HepG2 (cell line): ENCODE measurements around the gene ZNF624. TPM values are rescaled to one million over a fixed set of nuclear protein-coding genes. Genes with fewer than 3 reads are reported as not detected.

Experiments
- ATAC-seq: fragments of 200-7000 bp; cut with Tn5 transposase; 3 replicates; pipeline ENCODE4 v1.9.1; 2020; ENCODE audit warnings: mild to moderate bottlenecking, moderate library complexity
- BruUV-seq: library from RNA; stranded (reverse); fragments of 400-500 nt; replicated peaks from 2 replicates; lab custom pipeline; 2021; lab: Mats Ljungman, UMichigan
- CTCF ChIA-PET: fragments of 300-600 bp; formaldehyde crosslinking; extraction: SDS; loops from one replicate; lab custom pipeline; 2021; ENCODE audit warnings: low total read pairs, inconsistent platforms, low intra/inter-chr PET ratio; lab: Yijun Ruan, JAX
- POLR2A ChIA-PET: fragments of 350-600 bp; sonication (Branson Sonifier 250); formaldehyde crosslinking; loops from one replicate; lab custom pipeline; 2020; ENCODE audit warnings: antibody characterized with exemption, inconsistent platforms; lab: Yijun Ruan, JAX
- DNase-seq: peaks from one replicate; pipeline ENCODE4 v3.0.0-alpha.2; 2015; ENCODE audit warnings: low spot score
- FAIRE-seq: peaks from 3 replicates; lab custom pipeline; 2011; peaks lifted over from hg19 to GRCh38; lab: Jason Lieb, UNC
- H2AFZ ChIP-seq: one replicate; pipeline ENCODE4 v1.6.1; 2011; ENCODE audit warnings: low read length, inconsistent platforms
- H3K27ac ChIP-seq: fragments of 300-600 bp; 3 replicates; pipeline ENCODE4 v1.8.0; 2011; ENCODE audit warnings: mixed run types, mild to moderate bottlenecking, mixed read lengths, low read length, inconsistent platforms; ENCODE audit not compliant: insufficient read depth; ENCODE audit errors: extremely low read length
- H3K27me3 ChIP-seq, 2 experiments: fragments of 200-600 bp in 1 of 2; 2 replicates in 1 of 2; 3 replicates in 1 of 2; pipeline versions ENCODE4 v1.6.0 to v1.8.0; 2011; ENCODE audit warnings: low read length in 2 of 2, mild to moderate bottlenecking in 2 of 2, moderate library complexity in 2 of 2, inconsistent platforms in 1 of 2; ENCODE audit not compliant: insufficient read depth in 2 of 2, control insufficient read depth in 1 of 2
- H3K36me3 ChIP-seq, 2 experiments: fragments of 200-600 bp in 1 of 2; replicated peaks in 1 of 2; 2 replicates in 1 of 2; 3 replicates in 1 of 2; pipeline versions ENCODE4 v1.5.1 to v1.8.0; 2011; ENCODE audit warnings: low read length in 2 of 2, inconsistent platforms in 1 of 2; ENCODE audit not compliant: insufficient read depth in 2 of 2, control insufficient read depth in 1 of 2
- H3K4me1 ChIP-seq: 2 replicates; pipeline ENCODE4 v1.5.1; 2012; ENCODE audit warnings: low read length, inconsistent platforms; ENCODE audit not compliant: insufficient read depth
- H3K4me2 ChIP-seq: 2 replicates; pipeline ENCODE4 v1.6.0; 2011; ENCODE audit warnings: low read depth, low read length, inconsistent platforms
- H3K4me3 ChIP-seq, 3 experiments: fragments of 200-600 bp in 1 of 3; sonication (generic), shearing (Covaris generic) in 1 of 3; replicated peaks in 1 of 3; 2 replicates each; pipeline ENCODE4 v1.5.1; 2011 to 2016; ENCODE audit warnings: low read length in 3 of 3, inconsistent platforms in 2 of 3, low read depth in 2 of 3, mild to moderate bottlenecking in 2 of 3, control low read depth in 1 of 3, mixed read lengths in 1 of 3; ENCODE audit not compliant: insufficient read depth in 1 of 3
- H3K79me2 ChIP-seq: one replicate; pipeline ENCODE4 v1.6.1; 2011; ENCODE audit warnings: low read length, inconsistent platforms; ENCODE audit not compliant: insufficient read depth
- H3K9ac ChIP-seq: 2 replicates; pipeline ENCODE4 v1.6.0; 2011; ENCODE audit warnings: mild to moderate bottlenecking, low read depth, low read length, inconsistent platforms; ENCODE audit not compliant: insufficient read depth
- H3K9me3 ChIP-seq: 2 replicates; pipeline ENCODE4 v1.5.1; 2012; ENCODE audit warnings: mild to moderate bottlenecking, low read length
- H4K20me1 ChIP-seq: 2 replicates; pipeline ENCODE4 v1.6.0; 2011; ENCODE audit warnings: inconsistent platforms, mild to moderate bottlenecking, low read length, moderate library complexity; ENCODE audit not compliant: insufficient read depth
- AGO1 ChIP-seq: fragments of 200-400 bp; formaldehyde crosslinking; IDR thresholded peaks from 2 replicates; pipeline ENCODE4 v1.6.1; 2017; ENCODE audit warnings: mild to moderate bottlenecking, low read depth, low read length, moderate library complexity; ENCODE audit not compliant: poor library complexity, severe bottlenecking
- CCAR2 ChIP-seq: fragments of 200-400 bp; formaldehyde crosslinking; optimal IDR thresholded peaks from 2 replicates; pipeline ENCODE3; 2018; ENCODE audit warnings: low read depth, mild to moderate bottlenecking, low read length, moderate library complexity
- CENPBD1 ChIP-seq: sonication (generic); formaldehyde crosslinking; IDR thresholded peaks from 2 replicates; pipeline ENCODE4 v1.8.0; 2022; ENCODE audit warnings: missing genetic modification reagents, low read depth, mild to moderate bottlenecking, borderline replicate concordance
- ERF ChIP-seq: IDR thresholded peaks from 2 replicates; pipeline ENCODE4 v1.6.1; 2018; ENCODE audit warnings: missing biosample characterization, missing genetic modification reagents
- HMG20B ChIP-seq: conservative IDR thresholded peaks from 2 replicates; pipeline ENCODE4 v1.6.1; 2016; ENCODE audit warnings: missing genetic modification reagents, missing compliant biosample characterization
- PPARG ChIP-seq: conservative IDR thresholded peaks from 2 replicates; pipeline ENCODE4 v1.6.1; 2016; ENCODE audit warnings: missing biosample characterization, missing genetic modification reagents
- RFXAP ChIP-seq: sonication (generic); formaldehyde crosslinking; IDR thresholded peaks from 2 replicates; pipeline ENCODE4 v1.4.0; 2020; ENCODE audit warnings: missing genetic modification reagents, borderline replicate concordance
- ZBTB10 ChIP-seq: sonication (generic); formaldehyde crosslinking; IDR thresholded peaks from 2 replicates; pipeline ENCODE4 v1.4.0; 2020; ENCODE audit warnings: missing genetic modification reagents, borderline replicate concordance
- ZKSCAN8 ChIP-seq: IDR thresholded peaks from 2 replicates; pipeline ENCODE4 v1.6.1; 2016; ENCODE audit warnings: borderline replicate concordance, missing genetic modification reagents, missing compliant biosample characterization
- ZNF142 ChIP-seq: sonication (generic); formaldehyde crosslinking; IDR thresholded peaks from 2 replicates; pipeline ENCODE4 v1.4.0; 2020; ENCODE audit warnings: missing genetic modification reagents
- ZNF296 ChIP-seq: sonication (generic); formaldehyde crosslinking; conservative IDR thresholded peaks from 2 replicates; pipeline ENCODE4 v1.5.0; 2020; ENCODE audit warnings: mild to moderate bottlenecking, missing genetic modification reagents
- ZNF337 ChIP-seq: sonication (generic); formaldehyde crosslinking; IDR thresholded peaks from 2 replicates; pipeline ENCODE4 v1.5.1; 2020; ENCODE audit warnings: missing genetic modification reagents, low read depth, mild to moderate bottlenecking, borderline replicate concordance
- ZNF414 ChIP-seq: sonication (generic); formaldehyde crosslinking; IDR thresholded peaks from 2 replicates; pipeline ENCODE4 v1.5.0; 2020; ENCODE audit warnings: missing genetic modification reagents
- ZNF780A ChIP-seq: sonication (generic); formaldehyde crosslinking; IDR thresholded peaks from 2 replicates; pipeline ENCODE4 v1.8.0; 2022; ENCODE audit warnings: mild to moderate bottlenecking, missing genetic modification reagents, moderate library complexity
- ZNF841 ChIP-seq: sonication (generic); formaldehyde crosslinking; IDR thresholded peaks from 2 replicates; pipeline ENCODE4 v1.8.1; 2023; ENCODE audit warnings: missing genetic modification reagents, borderline replicate concordance
- ZZZ3 ChIP-seq: sonication (generic); formaldehyde crosslinking; IDR thresholded peaks from 2 replicates; pipeline ENCODE4 v1.4.0; 2020; ENCODE audit warnings: missing genetic modification reagents, mild to moderate bottlenecking, borderline replicate concordance
- in situ Hi-C: cut with HindIII; loops from 2 replicates; pipeline ENCODE4 v1.10.0; 2017; ENCODE audit warnings: low pct_unique_long_range_greater_than_20kb; ENCODE audit not compliant: extremely low pct_ligation_motif_present
- intact Hi-C: fragments of 100-400 bp; cut with micrococcal nuclease; formaldehyde crosslinking; loops from one replicate; pipeline ENCODE4 v1.10.0; 2022; ENCODE audit not compliant: unreplicated experiment
- polyA plus RNA-seq, 8 experiments: library from polyadenylated mRNA; depleted of rRNA in 3 of 8; stranded (reverse) in 7 of 8; unstranded in 1 of 8; fragments of >200 nt; fragmentation: Illumina TruSeq in 4 of 8; extraction: Trizol in 4 of 8; gene quantifications; 2 replicates each; pipeline versions ENCODE4 v1.2.1 to v1.2.3, GENCODE V29; 2011 to 2016; ENCODE audit warnings: low read depth in 4 of 8, missing spikeins in 1 of 8, mixed read lengths in 1 of 8; ENCODE audit not compliant: insufficient read depth in 1 of 8
- total RNA-seq, 5 experiments: library from RNA; depleted of rRNA; stranded (reverse); fragments of >200 nt; fragmentation: Illumina TruSeq; extraction: Trizol; gene quantifications; 2 replicates each; pipeline ENCODE4 v1.2.3, GENCODE V29; 2016; ENCODE audit warnings: low read depth in 1 of 5

ZNF624 gene
- total and polyA plus RNA-seq, 2 of the 13 experiments (the other 11 are each of a cell fraction or from before 2014, with no cell fraction given) = 0.75 to 3.5 TPM

DNA sequence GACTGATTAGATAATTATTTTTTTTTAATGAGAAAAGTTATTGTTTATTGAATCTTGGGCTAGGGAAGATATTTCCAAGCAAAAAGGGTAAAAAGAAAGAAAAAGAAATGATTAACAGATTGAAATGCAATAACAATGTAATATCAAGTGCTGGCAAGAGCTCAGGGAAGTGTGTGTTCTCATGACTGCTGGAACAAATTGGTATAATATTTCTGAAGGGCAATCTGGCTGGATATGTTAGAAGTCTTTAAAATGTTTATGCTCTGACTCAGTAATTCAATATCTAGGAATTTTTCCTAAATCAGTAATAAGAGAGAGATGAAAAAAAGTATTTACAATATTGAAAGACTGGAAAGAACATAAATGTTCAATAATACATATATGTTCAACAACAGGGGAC is 7.6 kb upstream of the ZNF624 start:
- no peak for TF ChIP-seq AGO1
- TF ChIP-seq ZNF780A = no peak
- TF ChIP-seq RFXAP (CRISPR knock-in tag) = no peak
- TF ChIP-seq CCAR2 = no peak
- TF ChIP-seq ZKSCAN8 (CRISPR knock-in tag) = no peak
- no peak for TF ChIP-seq ZNF414 (CRISPR knock-in tag)
- no peak for TF ChIP-seq ZNF337 (CRISPR knock-in tag)
- TF ChIP-seq PPARG = no peak
- no peak for TF ChIP-seq ZNF142
- no peak for TF ChIP-seq CENPBD1 (CRISPR knock-in tag)
- TF ChIP-seq ERF (CRISPR knock-in tag) = no peak
- TF ChIP-seq ZBTB10 (CRISPR knock-in tag) = no peak
- no peak for TF ChIP-seq ZNF841 (CRISPR knock-in tag)
- TF ChIP-seq ZZZ3 = no peak
- no peak for TF ChIP-seq HMG20B (CRISPR knock-in tag)
- no peak for TF ChIP-seq ZNF296 (CRISPR knock-in tag)
- no peak for FAIRE-seq
- Histone ChIP-seq H3K4me3 (no peak overlapping the region), H3K4me2 (no peak overlapping the region), H3K79me2 (no peaks in the 10 kb centered on the region), H3K4me1 (no peaks in the 10 kb centered on the region), H3K9ac (no peak overlapping the region), H3K27ac (no peak overlapping the region), H3K9me3 (no peaks in the 10 kb centered on the region), H3K36me3 (no peaks in the 10 kb centered on the region), H2AFZ (no peak overlapping the region), H4K20me1 (no peaks in the 10 kb centered on the region), H3K27me3 (peaks cover 0 to 10% of the 10 kb centered on the region in 2 experiments; a peak in 1 of 5 replicates)
- no peak for DNase-seq
- intact Hi-C loops (no loop called here), in situ Hi-C loops (no loop called here)
- no TSS peak for BruUV-seq
- ChIA-PET POLR2A (no interaction called here), CTCF (no interaction called here)
- no peak for ATAC-seq
